Fibroblast of skin of abdomen (primary cell): Measurements from ENCODE around the gene RNF149. TPM values are rescaled to one million over a fixed set of nuclear protein-coding genes. Genes with fewer than 3 reads are reported as not detected.
"Not testable (repeated sequence)": the region's sequence is repeated elsewhere in the genome, so short reads cannot be mapped to it uniquely, and the experiment has no call there.

ENCODE experiments used
- DNase-seq: peaks from one replicate; pipeline ENCODE4 v3.0.0-alpha.2; 2013
- polyA plus RNA-seq, 2 experiments: library from polyadenylated mRNA; unstranded; fragments of 120-200 nt; gene quantifications; one replicate each; pipeline ENCODE4 v1.2.1, GENCODE V29; 2013; ENCODE audit not compliant: insufficient read length in 2 of 2

Gene RNF149, protein sequence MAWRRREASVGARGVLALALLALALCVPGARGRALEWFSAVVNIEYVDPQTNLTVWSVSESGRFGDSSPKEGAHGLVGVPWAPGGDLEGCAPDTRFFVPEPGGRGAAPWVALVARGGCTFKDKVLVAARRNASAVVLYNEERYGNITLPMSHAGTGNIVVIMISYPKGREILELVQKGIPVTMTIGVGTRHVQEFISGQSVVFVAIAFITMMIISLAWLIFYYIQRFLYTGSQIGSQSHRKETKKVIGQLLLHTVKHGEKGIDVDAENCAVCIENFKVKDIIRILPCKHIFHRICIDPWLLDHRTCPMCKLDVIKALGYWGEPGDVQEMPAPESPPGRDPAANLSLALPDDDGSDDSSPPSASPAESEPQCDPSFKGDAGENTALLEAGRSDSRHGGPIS
- polyA plus RNA-seq (2013, experiment 1 of 2; ENCODE audit: insufficient read length), result 28.6 TPM
- 26.7 TPM for polyA plus RNA-seq (2013, experiment 2 of 2; ENCODE audit: insufficient read length)

DNA sequence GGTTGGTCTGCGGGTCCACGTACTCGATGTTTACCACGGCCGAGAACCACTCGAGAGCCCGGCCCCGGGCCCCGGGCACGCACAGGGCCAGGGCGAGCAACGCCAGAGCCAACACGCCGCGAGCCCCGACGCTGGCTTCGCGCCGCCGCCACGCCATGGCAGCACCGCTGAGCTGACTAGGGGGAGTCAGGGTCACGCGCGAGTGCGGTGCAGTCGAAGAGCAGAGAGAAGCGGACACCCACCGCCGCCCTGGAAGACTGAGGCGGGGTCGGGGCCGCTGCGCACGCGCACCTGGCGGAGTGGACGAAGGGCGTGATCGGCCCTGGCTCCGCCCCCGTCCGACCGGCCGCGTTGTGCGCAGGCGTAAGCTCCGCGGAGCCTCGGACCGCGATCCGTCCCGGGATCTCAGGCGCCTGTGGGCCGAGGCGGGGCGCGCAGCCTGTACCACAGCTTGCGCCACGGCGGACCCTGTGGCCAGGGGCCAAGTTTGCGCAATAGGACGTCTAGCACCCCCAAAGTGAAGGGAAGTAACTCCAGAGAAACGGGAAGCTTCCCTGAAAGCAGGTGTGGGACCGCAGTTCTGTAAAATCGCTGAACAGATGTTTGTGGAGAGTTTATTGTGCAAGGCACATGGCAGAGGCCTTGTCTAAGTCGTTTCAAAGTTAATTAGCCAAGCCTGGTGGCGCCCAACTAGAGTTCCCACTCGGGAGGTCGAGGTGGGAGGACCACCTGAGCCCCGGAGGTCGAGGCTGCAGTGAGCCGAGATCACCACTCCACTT lies at the start of gene RNF149:
RNF149 (minus strand) TSS at position 270 of the 779 bp plus-strand sequence; CDS start at position 157, 113 bp downstream.
- peak; percentile 89 for DNase-seq

DNA sequence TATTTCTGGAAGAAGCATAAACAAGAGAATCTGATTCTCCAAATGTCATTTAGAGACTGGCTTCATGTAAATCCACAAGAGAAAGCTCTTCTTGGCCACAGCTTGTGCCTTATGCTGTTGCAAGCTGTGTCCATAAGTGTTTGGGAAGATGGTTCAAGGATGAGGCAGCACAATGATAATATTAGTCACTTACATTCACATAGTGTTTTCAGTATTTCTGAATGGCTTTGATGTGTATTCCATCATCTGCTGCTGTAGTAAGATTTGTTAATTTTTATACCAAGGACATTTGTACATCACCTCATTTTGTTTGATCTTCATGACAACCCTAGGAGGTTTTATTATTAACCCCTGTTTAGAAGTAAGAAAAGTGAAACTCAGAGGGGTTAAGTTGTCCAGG lies 48.9 kb upstream of the RNF149 start:
- peak; percentile 33 for DNase-seq

DNA sequence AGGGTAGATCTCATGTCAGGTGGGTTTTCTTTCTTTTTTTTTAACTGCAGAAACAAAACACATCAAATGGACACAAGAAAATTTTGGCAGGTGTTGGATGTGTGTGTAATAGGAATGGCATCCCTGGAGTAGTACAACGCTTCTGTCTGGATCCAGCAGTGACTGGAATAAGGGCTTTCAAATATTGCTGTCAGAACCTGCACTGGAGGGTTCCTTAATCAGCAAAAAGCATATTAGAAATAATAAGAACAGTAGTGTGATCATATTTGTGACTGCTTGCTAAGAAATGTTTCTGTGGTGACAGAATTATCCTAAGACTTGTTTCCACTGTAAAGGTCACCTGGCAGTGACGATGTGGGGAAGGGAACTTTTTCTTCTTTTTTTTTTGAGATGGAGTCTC lies 48.0 kb upstream of the RNF149 start:
- DNase-seq, result peak; percentile 36

DNA sequence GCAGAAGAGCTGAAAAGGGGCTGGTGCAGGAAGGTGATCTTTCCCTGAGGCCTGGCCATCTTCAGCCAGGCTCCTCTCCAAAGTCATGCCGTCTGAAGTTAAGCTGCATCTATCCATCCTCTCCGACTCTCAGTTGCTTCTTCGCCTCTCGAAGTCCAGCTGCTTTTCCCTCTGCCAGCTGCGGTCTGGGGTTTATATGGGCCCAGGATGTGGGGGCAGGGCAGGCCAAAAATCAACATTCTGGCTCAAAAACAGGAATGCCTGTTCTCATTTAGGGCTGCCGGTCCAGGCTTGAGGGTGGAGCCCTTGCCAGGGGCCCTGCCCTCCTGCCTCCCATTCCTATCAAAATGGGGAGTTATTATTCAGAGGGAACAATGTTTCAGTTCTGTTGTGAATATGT lies 47.6 kb upstream of the RNF149 start:
- no peak for DNase-seq

DNA sequence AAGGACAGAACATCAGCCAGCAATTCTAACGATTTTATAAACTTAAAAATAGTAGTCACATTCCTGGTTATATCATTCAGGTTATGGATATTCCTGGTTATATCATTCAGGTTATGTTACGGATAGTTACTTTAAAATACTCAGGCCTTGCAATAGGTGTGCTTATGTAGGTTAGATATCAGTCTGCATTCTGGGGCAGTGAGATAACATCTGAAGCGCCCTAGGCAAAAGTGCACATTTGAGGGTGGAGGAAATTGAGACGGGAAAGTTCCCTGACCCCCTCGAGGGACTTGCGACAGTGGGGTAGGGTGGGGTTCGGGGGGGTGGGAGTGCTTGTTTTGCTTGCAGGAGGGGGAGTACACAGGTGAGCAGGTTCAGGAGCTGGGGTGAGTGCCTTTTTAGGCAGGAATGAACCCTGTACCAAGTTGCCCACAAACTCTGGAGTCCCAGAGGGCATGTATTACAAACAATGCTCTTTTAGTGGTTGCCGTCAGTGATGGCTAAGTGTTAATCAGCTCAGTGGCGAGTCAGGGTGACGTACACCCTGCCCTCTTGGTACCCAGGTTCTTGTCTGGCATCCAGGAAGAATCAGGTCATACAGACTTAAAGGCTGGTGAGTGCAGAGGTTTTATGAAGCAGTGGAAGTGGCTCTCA lies 47.0 kb upstream of the RNF149 start:
- DNase-seq, result no peak

DNA sequence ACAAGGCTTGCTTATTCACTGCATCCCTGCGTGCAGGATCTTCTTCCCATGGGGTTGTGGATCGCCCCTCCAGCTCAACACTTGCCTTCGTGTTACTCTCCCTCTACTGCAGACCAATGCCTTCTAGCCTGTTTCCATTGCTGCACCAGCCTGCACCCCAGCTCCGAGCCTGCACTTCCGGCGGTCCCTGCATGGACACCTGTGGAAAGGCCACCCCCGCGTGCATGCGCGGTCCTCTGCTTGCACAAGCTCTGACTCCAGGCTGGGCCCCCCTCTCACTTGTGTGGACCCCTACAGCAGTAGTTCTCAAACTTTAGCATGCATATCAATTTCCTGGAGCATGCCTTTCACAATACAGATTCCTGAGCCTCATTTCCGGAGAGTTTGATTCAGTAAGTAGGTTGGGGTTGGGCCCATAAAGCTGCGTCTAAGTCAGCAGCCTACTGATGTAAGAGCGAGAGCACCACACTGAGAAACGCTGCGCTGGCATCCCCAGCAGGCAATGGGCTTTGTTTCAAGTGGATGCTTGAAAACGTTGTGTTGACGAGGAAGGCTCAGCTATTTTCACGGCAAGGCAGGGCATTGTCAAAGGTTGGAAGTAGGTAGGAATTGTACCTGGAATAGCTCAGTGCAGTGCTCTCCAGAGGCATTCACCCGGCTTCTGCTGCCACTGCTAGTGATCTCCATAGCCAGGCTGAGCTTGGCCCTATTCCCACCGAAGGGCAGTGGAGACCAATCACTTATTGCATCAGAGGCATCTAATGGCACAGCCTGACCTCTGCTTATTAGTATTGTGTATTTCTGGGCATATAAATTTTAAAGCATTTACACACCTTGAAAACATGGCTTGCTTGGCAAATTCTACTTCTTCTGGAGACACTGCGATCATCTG lies 46.2 kb upstream of the RNF149 start:
- DNase-seq, result no peak

DNA sequence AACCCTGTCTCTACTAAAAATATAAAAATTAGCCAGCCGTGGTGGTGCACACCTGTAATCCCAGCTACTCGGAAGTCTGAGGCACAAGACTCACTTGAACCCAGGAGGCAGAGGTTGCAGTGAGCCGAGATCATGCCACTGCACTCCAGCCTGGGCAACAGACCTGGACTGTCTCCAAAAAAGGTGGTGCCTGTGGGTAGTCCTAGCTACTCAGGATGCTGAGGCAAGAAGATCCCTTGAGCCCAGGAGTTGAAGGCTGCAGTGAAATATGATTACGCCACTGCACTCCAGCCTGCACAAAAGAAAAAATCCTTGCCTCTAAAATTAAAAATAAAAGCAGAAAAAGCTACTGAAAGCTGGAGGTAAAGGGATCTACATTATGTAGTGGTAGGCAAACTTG lies 44.1 kb upstream of the RNF149 start:
- not testable (repeated sequence) for DNase-seq

DNA sequence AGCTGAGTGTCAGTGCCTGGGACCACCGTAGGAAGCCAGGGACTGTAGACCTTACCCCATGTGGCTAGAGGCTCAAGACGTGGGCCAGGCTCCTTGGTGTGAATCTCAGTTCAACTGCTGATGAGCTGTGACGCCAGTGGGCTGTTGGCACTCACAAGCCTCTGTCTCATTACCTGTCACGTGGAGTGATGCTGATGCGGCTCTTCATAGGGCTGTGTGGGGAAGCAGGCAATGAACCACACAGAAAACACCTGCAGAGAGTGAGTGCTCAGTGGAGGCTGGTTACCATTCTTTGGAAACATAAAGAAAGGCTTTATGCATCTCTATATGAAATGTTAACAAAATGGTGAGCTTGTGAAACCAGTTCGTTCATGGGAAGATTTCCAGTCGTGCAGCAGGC lies 42.7 kb upstream of the RNF149 start:
- DNase-seq, result no peak

DNA sequence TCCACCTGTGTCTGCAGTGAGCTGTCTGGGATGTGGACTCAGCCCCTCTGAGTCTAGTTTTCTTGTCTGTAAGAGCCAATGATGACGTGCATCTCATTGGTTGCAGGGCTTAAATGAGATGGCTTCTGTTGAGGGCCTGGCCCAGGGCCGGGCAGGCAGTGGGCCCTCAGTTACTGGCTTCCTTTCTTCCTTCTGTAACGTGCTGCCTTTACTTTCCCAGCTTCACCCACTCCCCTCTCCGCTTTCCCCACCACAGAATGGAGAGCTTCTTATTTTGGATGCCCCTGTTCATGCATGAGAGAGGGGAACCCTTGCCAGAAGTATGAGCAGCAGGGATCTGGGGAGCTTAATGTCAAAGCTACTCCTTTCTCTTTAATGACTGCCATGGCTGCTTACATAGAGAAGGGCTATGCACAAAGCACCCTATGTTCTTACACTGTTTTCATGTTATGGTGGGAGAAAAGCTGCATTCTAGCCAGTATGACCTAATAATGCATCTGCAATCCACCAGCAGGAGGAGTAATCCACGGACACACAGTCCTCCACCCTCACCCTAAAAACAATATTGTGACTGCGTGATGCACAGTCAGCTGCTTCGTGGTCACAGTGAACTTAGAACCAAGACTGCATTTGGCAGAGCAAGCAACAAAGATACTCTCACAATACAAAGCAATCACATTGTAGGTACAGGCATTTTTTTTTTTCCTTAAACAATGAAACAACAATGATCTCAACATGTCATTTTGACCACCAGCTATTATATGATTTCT lies 41.6 kb upstream of the RNF149 start:
- peak; percentile 42 for DNase-seq

DNA sequence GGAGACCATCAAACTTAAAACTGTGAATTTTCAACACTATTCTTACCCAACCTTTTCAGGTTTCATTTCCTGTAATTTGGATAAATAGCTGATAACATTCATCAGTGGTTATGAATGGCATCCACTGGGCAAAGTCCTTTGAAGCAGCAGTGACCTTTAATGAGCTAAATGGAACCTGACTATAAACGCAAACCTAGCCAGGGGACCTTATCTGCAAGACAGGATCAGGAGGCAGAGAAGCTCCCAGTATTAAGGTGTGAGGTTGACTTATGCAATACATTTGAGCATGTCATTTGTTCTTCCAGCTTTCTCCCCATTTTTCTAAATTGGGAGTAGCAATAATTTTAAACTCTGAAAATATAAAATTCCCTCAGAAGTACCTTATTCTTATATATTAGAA lies 40.4 kb upstream of the RNF149 start:
- DNase-seq, result no peak

DNA sequence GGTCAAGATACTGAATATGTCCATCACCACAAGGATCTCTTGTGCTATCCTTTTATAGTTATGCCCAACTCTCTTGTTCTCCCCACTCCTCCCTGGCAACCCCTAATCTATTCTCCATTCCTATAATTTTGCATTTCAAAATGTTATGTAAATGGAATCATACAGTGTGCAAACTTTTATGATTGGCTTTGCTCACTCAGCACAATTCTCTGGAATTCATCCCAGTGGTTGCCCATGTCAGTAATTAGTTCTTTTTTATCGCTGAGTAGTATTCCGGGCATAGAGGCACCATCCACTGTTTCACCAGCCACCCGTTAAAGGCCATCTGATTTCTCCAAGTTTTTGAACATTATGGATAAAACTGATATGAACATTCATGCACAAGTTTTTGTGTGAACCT lies 38.4 kb upstream of the RNF149 start:
- no peak for DNase-seq

DNA sequence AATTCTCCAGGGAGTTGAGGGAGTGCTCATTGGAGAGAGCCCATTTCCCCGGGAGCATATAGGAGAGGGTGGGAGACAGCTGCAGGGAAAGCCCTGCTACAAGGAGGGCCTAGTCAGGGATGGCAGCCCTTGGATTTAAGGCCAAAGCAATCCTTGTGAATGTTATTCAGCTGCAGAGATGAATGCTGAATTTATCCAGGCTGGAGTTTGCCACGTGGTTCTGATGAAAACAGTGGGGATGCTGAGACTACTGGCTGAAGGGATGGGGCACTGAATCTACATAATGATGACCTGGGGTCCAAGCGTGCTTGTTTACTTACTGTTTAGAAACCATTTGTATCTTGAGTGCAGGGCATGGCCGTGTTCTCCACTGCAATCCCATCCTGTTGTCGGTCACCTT lies 35.6 kb upstream of the RNF149 start:
- no peak for DNase-seq

DNA sequence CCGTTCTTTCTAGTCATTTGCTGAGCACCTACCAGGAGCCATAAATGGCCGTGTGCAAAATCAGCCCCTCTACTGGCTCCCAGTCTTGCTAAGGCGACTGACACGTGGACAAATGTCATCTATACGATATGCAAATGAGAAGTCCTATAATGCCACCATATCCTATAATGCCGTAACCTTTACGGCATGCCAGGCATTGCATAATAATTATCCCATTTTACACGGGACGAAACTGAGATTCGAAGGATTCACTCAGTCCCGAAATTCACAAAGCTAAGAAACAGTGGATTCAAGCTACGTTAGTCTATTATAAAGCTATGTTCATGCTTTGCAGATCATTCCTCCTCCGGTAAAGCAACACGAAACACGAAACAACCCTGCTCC lies 34.1 kb upstream of the RNF149 start:
- DNase-seq, result no peak

DNA sequence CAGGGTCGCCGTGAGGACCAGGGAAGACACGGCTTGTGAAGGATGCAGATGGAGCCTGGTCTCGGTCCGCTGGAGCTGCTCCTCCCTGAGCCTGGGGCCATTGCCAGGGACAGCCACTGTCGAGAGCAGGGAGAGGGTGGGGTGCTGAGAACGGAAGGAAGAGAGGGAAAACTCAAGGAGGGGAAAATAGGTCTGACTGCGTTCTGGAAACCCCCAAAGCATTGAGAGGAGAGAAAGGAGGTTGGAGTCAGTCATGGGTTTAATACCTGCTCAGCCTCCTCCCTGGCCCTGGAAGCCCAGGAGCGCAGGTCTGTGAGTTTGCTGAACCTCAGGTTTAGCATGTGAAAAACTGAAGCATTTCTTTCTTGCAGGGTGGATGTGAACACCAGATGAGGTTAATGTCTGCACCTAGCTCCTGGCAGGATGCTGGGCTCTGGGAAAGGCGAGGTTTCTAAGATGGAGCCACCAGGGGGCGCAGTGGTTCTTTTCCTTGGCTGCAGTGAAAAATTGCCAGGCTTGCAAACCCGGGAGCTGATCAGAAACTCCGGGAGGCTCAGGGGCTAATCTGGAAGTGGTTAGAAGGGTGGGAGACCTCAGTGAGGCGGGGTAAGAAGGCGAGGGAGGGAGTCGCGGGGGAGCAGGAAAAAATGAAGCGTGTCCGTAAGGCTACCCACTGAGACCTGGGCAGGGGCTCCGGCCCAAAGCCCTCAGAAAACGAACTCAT lies 33.6 kb upstream of the RNF149 start:
- DNase-seq, result peak; percentile 75

DNA sequence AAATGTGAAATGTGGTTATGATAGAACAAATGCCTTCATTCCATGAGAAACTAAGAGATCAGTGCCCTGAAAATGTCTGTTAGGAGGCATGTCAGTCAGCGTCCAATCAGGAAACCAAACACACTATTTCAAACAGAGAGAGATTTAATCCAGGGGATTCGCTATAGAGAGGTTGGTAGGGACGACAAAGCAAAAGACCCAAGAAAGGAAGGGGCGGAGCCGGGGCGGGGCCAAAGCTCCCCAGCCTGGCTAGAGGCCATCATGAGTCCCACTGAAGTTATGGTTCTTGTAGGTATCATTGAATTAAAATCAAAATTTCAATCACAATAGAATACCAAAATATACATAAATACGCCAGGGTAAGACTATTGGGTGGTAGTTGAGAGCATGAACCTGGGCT lies 32.9 kb upstream of the RNF149 start:
- DNase-seq, result no peak

DNA sequence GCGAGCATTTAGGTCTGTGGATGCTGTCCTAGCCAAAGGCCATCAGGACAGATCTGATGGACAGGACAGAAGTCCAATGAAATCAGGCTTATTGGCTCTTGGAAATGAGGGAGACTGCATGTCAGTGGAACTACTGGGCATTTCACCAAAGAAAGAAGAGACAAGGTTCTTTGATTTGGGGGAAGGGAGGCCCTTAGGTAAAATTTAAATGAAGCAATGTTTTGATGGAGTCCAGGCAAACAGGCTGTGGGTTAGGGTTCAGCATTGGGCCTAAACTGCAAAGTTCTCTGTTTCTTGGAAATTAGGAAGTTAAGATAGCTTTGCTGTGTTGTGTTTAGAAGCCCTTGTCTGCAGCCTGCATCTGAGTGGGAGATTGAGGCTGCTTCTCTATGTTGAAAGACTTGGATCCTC lies 31.6 kb upstream of the RNF149 start:
- peak; percentile 14 for DNase-seq

DNA sequence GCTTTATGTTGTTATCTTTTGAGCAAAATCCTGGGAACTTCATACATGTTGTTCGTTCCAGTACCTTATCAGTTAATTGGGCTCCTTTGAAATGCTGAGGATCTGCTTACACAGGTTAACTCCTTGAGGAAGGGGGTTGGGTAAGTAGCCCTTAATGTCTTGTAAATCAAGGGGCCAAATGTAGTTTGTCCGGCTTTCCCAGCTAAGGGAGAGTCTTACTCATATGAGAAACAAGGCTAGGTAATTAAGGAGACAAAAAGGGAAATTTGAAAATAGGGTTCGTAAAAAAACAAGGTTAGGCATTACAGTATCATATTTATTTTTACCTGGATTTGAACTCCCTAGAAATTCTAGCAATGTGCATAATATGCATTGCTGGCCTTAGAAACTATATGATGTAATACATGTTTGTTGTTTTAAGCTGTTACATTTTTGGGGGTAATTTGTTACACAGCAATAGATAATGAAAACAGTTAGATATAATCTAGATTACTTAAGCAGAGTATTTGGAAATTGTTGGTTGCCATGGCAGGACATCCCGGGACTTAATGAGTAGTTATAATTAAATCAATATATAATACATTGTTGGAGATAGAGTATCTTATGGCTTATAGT lies 30.9 kb upstream of the RNF149 start:
- no peak for DNase-seq

DNA sequence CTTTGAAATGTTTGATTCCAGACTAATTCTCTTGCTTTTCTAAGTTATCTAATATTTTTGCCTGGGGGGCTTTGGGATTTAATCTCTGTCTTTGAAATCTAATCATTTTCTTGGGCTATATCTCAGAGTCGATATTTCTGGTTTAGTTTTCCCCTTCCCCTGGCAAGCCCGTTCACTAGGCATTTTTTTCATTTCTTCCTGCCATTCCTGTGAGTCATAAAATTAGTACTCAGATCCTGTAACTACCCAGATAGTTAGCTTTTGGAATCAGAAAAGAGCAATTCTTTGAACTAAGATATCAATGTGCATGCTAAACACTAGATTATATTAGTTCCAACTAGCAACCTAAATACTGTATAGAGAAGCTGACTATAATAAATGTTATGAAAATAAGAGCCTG lies 29.4 kb upstream of the RNF149 start:
- peak; percentile 45 for DNase-seq

DNA sequence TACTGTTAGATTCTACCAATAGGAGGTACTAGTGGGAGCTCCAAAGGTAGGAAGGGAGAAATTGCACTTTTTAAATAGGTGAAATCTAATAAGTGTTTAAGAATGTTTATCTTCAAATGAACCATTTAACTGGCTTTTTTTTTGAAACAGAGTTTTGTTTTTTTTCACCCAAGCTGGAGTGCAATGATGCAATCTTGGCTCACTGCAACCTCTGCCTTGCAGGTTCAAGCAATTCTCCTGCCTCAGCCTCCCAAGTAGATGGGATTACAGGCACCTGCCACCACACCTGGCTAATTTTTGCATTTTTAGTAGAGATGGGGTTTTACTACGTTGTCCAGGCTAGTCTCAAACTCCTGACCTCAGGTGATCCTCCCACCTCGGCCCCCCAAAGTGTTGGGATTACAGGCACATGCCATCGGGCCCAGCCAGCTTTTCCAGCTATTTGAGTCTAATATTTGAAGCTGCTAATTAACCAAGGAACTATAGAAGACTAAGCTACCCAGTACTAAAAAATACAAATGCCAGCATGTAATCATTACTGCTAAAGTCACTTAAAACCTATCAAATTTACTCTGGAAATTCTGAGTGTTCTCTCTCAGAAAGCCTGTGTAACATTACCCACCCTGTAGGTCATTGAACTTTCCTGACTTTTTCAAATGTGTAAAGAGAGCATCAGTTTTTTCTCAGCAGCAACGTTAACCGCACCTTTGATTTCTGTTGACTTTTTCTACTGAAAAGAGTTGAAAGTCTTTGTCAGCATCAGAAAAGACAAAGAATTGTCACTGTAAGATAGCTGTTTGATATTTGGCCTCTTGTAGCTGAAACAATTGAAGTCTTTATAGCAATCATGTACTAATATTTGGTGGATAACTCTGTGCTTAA lies 24.6 kb upstream of the RNF149 start:
- DNase-seq, result no peak
